H1 (cell line): ENCODE measurements around the gene LRRTM3.

Source experiments
- GABPA ChIP-seq: IDR thresholded peaks from 2 replicates; pipeline ENCODE4 v1.6.1; 2011; ENCODE audit warnings: mild to moderate bottlenecking, low read length, moderate library complexity, borderline replicate concordance; ENCODE audit not compliant: insufficient read depth
- HDAC6 ChIP-seq: IDR thresholded peaks from one replicate; pipeline ENCODE4 v1.7.1; 2012; ENCODE audit warnings: low read depth, mild to moderate bottlenecking, inconsistent platforms, low read length, moderate library complexity
- SRF ChIP-seq: IDR thresholded peaks from 2 replicates; pipeline ENCODE4 v1.6.1; 2011; ENCODE audit warnings: mild to moderate bottlenecking, low read depth, low read length, moderate library complexity

GRCh38 chr10:67050415-67050814 lies 124.6 kb downstream of the LRRTM3 start:
- TF ChIP-seq HDAC6 (no peak), GABPA (no peak), SRF (no peak)
